Fibroblast of villous mesenchyme (primary cell): ENCODE results near the gene CNTNAP2. TPM values are rescaled to one million over a fixed set of nuclear protein-coding genes. Genes with fewer than 3 reads are reported as not detected.

Experiments
- DNase-seq: peaks from one replicate; pipeline ENCODE4 v3.0.0-alpha.2; 2010; ENCODE audit warnings: low read depth
- H3K4me3 ChIP-seq: 2 replicates; pipeline ENCODE4 v1.5.1; 2011; ENCODE audit warnings: low read depth, mild to moderate bottlenecking, low read length
- total RNA-seq: library from RNA; depleted of rRNA; stranded (reverse); fragments of >200 nt; gene quantifications from 2 replicates; pipeline ENCODE4 v1.2.3, GENCODE V29; 2012
- TF ChIP-seq, protein P1 (sequence below): IDR thresholded peaks from 2 replicates; pipeline ENCODE4 v1.5.1; 2012; ENCODE audit warnings: low read depth, mild to moderate bottlenecking, low read length; ENCODE audit not compliant: insufficient read depth

The CNTNAP2 gene
- total RNA-seq, 1 donor = not detected

DNA sequence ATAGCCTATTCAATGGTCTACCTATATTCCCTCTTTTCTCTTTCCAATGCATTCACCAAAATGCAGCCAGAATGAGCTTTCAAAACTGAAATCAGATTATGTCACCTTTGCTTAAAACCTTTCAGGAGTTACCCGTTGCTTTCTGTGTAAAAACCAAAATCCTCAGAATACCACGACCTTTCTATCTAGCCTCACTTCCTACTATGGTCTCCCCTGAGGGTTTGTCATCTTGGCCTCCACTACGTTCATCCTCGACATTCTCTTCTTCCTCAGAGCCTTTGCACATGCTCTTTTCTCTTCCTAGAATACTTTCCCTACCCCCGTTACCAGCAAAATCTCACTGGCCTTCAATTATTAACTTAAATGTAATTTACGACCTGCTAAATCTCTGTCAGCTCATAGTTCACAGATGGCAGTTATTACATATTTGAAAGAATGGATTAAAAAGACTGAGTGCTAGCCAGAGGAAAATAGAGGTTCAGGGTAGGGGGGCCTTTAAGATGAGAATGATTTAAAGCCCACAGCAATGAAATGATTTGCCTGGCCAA, 2093.1 kb downstream of the CNTNAP2 start:
- no peak overlapping the region for H3K4me3 ChIP-seq
- DNase-seq = no peak
- TF ChIP-seq, protein P1, sequence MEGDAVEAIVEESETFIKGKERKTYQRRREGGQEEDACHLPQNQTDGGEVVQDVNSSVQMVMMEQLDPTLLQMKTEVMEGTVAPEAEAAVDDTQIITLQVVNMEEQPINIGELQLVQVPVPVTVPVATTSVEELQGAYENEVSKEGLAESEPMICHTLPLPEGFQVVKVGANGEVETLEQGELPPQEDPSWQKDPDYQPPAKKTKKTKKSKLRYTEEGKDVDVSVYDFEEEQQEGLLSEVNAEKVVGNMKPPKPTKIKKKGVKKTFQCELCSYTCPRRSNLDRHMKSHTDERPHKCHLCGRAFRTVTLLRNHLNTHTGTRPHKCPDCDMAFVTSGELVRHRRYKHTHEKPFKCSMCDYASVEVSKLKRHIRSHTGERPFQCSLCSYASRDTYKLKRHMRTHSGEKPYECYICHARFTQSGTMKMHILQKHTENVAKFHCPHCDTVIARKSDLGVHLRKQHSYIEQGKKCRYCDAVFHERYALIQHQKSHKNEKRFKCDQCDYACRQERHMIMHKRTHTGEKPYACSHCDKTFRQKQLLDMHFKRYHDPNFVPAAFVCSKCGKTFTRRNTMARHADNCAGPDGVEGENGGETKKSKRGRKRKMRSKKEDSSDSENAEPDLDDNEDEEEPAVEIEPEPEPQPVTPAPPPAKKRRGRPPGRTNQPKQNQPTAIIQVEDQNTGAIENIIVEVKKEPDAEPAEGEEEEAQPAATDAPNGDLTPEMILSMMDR = no peak

DNA sequence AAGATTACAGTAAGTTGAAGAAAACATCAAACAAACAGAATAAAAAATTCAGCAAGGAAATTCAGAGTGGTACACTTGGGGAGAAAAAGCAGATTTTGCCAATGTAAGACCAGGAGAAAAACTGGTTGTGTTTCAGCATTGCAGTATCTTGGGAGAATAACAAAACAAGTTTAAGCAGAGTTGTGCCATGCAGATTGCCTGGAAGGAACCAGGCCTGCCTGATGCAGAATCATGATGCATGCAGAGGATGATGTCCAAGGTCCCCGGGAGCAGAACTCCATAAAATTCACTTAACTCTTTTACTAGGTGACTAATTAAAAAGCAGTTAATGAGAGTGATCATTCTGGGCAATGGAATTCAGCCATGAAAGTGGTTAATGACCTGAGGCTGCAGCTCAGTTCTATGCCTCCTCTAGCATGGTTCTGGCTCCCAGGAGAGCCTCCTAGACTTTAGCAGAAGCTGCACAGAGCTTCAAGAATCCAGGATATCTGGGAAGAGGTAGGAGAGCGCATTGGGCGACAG, 2094.3 kb downstream of the CNTNAP2 start:
- TF ChIP-seq, protein P1 = no peak
- DNase-seq = no peak
- no peak overlapping the region for H3K4me3 ChIP-seq

DNA sequence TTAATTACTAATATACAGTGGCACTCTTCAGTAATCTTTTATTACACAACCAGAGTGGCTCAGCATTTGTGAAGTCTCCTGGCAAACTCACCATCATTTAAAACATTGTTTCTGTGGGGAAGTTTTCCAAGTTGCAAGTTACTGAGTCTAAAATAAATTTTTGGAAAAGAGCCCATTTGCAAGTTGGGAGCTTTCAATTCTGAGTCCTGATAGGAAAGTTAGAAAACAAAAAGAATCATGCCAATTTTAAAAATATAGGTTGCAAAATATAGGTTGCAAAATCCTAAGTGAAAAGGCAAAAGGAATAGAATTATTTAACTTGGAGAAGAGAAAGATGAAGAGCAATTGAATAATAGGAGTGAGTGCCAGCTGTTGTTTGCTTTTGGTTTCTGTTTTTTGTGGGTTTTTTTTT, 2095.1 kb downstream of the CNTNAP2 start:
- no peak for DNase-seq
- TF ChIP-seq, protein P1 = no peak

DNA sequence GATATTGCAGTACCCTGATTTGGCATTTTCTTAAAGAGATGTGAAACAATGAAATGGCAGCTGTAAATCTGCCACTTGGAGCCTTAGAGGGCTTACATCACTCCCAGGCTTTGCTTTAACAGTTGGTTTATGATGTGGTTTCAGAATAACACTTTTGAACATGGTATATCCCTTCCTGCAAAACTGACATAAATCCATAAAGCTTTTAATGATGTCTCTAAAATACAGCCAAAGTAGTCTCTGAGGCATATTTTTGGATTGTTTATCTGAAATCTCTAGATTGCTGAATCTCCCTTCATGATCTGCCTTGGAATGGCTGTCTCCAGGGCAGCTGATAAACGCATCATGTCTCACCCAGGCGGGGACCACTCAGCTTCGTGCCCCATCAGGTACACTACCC, 2096.1 kb downstream of the CNTNAP2 start:
- H3K4me3 ChIP-seq = no peak overlapping the region
- TF ChIP-seq, protein P1 = no peak
- DNase-seq = no peak

More for the DNA sequence above, 2095.1 kb downstream of the CNTNAP2 start:
- no peak overlapping the region for H3K4me3 ChIP-seq

DNA sequence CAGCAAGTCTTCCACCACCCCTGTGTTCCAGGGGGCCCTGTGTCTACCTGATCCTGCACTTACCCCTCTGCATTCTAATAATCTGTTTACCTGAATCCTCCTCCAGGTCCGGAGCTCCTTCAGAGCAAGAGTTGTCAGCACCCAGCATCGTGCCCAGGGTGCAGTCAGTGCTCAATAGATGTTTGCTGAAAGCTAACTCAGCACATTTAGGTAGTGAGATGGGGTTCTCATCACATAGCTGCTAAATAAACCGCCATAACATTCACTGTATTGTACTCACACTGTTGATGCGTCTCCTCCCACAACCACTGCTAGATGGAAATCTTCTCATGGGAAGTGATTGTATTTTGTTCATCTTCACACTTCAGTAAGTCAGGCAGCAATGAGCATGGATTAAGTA, 2097.5 kb downstream of the CNTNAP2 start:
- TF ChIP-seq, protein P1 = no peak
- no peak overlapping the region for H3K4me3 ChIP-seq
- no peak for DNase-seq

DNA sequence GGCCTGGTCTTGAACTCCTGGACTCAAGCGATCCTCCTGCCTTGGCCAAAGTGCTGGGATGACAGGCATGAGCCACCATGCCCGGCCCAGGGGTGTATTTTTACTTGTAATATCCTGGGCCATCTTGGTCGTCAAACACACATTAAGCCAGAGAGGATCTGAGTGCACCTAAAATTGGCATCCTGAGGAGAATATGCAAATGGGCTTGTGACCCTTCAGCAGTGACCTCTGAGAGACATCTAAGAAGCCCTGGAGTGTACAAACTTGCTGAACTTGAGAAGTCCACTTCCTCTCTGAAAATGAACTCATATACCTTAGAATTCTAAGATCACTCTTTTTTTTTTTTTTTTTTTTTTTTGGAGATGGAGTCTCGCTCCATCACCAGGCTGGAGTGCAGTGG, 2102.0 kb downstream of the CNTNAP2 start:
- no peak overlapping the region for H3K4me3 ChIP-seq
- TF ChIP-seq, protein P1 = no peak
- no peak for DNase-seq

DNA sequence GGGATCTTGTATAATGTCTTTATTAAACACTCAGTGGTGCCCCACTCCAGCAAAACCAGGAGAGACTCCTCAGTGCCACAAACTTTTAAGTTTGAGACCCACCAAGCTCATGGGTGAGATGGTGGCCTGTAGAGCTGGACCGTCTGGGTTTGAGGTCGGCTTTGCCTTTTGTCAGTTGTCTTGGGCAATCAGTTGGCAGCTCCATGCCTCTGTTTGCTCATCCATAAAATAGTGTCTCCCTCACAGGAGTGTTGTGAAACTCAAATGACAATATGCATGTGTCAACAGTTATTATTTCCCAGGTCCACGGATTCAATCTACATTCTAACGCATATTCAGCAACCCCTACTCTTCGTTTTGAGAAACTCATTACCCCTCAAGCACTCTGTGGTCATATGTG, 2106.1 kb downstream of the CNTNAP2 start:
- no peak overlapping the region for H3K4me3 ChIP-seq
- TF ChIP-seq, protein P1 = no peak
- no peak for DNase-seq
